K562 (cell line): ENCODE results near the gene JUN. TPM values are rescaled to one million over a fixed set of nuclear protein-coding genes. Genes with fewer than 3 reads are reported as not detected.

ENCODE experiments used
- ATF6 ChIP-seq: sonication (generic); formaldehyde crosslinking; IDR thresholded peaks from 2 replicates; pipeline ENCODE4 v1.4.0; 2020; ENCODE audit warnings: mild to moderate bottlenecking, missing genetic modification reagents
- CC2D1A ChIP-seq: fragments of 450-650 bp; IDR thresholded peaks from 2 replicates; pipeline ENCODE4 v1.6.1; 2017; ENCODE audit warnings: mild to moderate bottlenecking
- EZH2 ChIP-seq: IDR thresholded peaks from 2 replicates; pipeline ENCODE4 v1.6.1; 2012; ENCODE audit warnings: low read depth, mild to moderate bottlenecking, inconsistent platforms, low read length, borderline replicate concordance
- LEF1 ChIP-seq: fragments of 450-650 bp; IDR thresholded peaks from 2 replicates; pipeline ENCODE4 v1.6.1; 2016; ENCODE audit warnings: mild to moderate bottlenecking
- NCOA1 ChIP-seq: fragments of 450-650 bp; IDR thresholded peaks from 2 replicates; pipeline ENCODE4 v1.6.1; 2016; ENCODE audit warnings: low read depth
- PCBP1 ChIP-seq: fragments of 200-400 bp; formaldehyde crosslinking; IDR thresholded peaks from 2 replicates; pipeline ENCODE4 v1.6.1; 2018; ENCODE audit warnings: mild to moderate bottlenecking, low read depth, low read length; ENCODE audit not compliant: poor library complexity, severe bottlenecking
- RBBP5 ChIP-seq: fragments of 200-600 bp; sonication (generic); IDR thresholded peaks from 2 replicates; pipeline ENCODE4 v1.6.1; 2012; ENCODE audit warnings: borderline replicate concordance, mild to moderate bottlenecking, low read length, control low read depth, inconsistent platforms; ENCODE audit not compliant: insufficient read depth, poor library complexity, severe bottlenecking
- RBM15 ChIP-seq: fragments of 200-400 bp; formaldehyde crosslinking; IDR thresholded peaks from 2 replicates; pipeline ENCODE4 v1.6.1; 2018; ENCODE audit warnings: mild to moderate bottlenecking, low read length, moderate library complexity; ENCODE audit not compliant: insufficient read depth
- SMAD4 ChIP-seq: fragments of 250-450 bp; sonication (Bioruptor Pico); conservative IDR thresholded peaks from 2 replicates; pipeline ENCODE4 v1.8.0; 2021; ENCODE audit warnings: inconsistent platforms, mild to moderate bottlenecking, moderate library complexity
- SMC3 ChIP-seq: conservative IDR thresholded peaks from 2 replicates; pipeline ENCODE4 v1.6.1; 2011; ENCODE audit warnings: low read depth, low read length, improper control_type of control experiment; ENCODE audit not compliant: insufficient read depth
- SNRNP70 ChIP-seq: fragments of 200-400 bp; formaldehyde crosslinking; optimal IDR thresholded peaks from 2 replicates; pipeline ENCODE3; 2017; ENCODE audit warnings: low read depth, low read length
- SPI1 ChIP-seq: IDR thresholded peaks from 2 replicates; pipeline ENCODE4 v1.6.1; 2011; ENCODE audit warnings: low read depth, low read length, control low read depth, borderline replicate concordance
- SUPT5H ChIP-seq: fragments of 450-650 bp; IDR thresholded peaks from 2 replicates; pipeline ENCODE4 v1.6.1; 2016
- TCF7 ChIP-seq: sonication (generic); IDR thresholded peaks from 2 replicates; pipeline ENCODE4 v1.6.1; 2016; ENCODE audit warnings: antibody characterized with exemption, borderline replicate concordance
- ZHX1 ChIP-seq: fragments of 150-350 bp; conservative IDR thresholded peaks from 2 replicates; pipeline ENCODE4 v1.6.1; 2014; ENCODE audit warnings: low read length
- ZNF277 ChIP-seq: fragments of 250-450 bp; sonication (Bioruptor Pico); IDR thresholded peaks from 2 replicates; pipeline ENCODE4 v1.8.0; 2022; ENCODE audit warnings: inconsistent platforms, mild to moderate bottlenecking, moderate library complexity, borderline replicate concordance
- ZNF444 ChIP-seq: fragments of 250-450 bp; sonication (Bioruptor Pico); IDR thresholded peaks from 2 replicates; pipeline ENCODE4 v1.4.0; 2020; ENCODE audit warnings: mild to moderate bottlenecking, moderate library complexity
- polyA plus RNA-seq, 8 experiments: library from polyadenylated mRNA; depleted of rRNA in 4 of 8; stranded (reverse) in 5 of 8; unstranded in 3 of 8; fragments of >200 nt; fragmentation: Nextera tagmentation in 2 of 8; fragmentation: Illumina TruSeq in 1 of 8; extraction: Ambion mirVana in 2 of 8; extraction: Trizol in 1 of 8; gene quantifications; 2 replicates each; pipeline versions ENCODE4 v1.2.1 to v1.2.3, GENCODE V29; 2011 to 2014; ENCODE audit warnings: inconsistent platforms in 1 of 8, missing spikeins in 1 of 8
- total RNA-seq, 7 experiments: library from RNA; depleted of rRNA in 6 of 7; stranded (reverse); fragments of >200 nt in 6 of 7; fragmentation: Illumina TruSeq in 2 of 7; extraction: Trizol in 2 of 7; gene quantifications; 2 replicates each; pipeline versions ENCODE4 v1.2.1 to v1.2.3, GENCODE V29; 2011 to 2021; ENCODE audit warnings: low replicate concordance in 1 of 7
- TF ChIP-seq, protein P1 (sequence below), 2 experiments: fragments of 450-650 bp in 1 of 2; sonication (generic) in 1 of 2; formaldehyde crosslinking in 1 of 2; IDR thresholded peaks in 1 of 2; conservative IDR thresholded peaks in 1 of 2; 2 replicates each; pipeline versions ENCODE4 v1.6.1 to v1.8.1; 2016 to 2023; ENCODE audit warnings: mild to moderate bottlenecking in 2 of 2, moderate library complexity in 2 of 2, inconsistent platforms in 1 of 2, missing genetic modification reagents in 1 of 2
- TF ChIP-seq, protein P2 (sequence below): sonication (generic); formaldehyde crosslinking; IDR thresholded peaks from 2 replicates; pipeline ENCODE4 v1.9.0; 2022; ENCODE audit warnings: mild to moderate bottlenecking, missing genetic modification reagents

JUN gene
- total and polyA plus RNA-seq, 9 of the 15 experiments (the other 6 are each of a cell fraction or from before 2014, with no cell fraction given), result 0.32 to 23.4 (median 4.0) TPM

GRCh38 chr1:58815069-58815685 is 31.3 kb upstream of the JUN start (continued):
- TF ChIP-seq PCBP1 (no peak), ZNF277 (CRISPR knock-in tag) (no peak), SMAD4 (CRISPR knock-in tag) (peak; percentile 98), TCF7 (no peak), RBM15 (no peak), NCOA1 (0 out of 2 replicates have a peak, but pooled peaks have one; percentile 6), SNRNP70 (no peak), EZH2 (no peak), LEF1 (peak; percentile 78), ZHX1 (no peak), RBBP5 (peak; percentile 23), CC2D1A (no peak), SPI1 (peak; percentile 77), SUPT5H (no peak), SMC3 (no peak), ZNF444 (no peak), ATF6 (no peak; the same call in 1 of the 2 replicates)
- TF ChIP-seq, protein P1, sequence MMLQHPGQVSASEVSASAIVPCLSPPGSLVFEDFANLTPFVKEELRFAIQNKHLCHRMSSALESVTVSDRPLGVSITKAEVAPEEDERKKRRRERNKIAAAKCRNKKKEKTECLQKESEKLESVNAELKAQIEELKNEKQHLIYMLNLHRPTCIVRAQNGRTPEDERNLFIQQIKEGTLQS (IDR thresholded peaks at IDR 0.05), result no peak
- TF ChIP-seq, protein P1 (CRISPR knock-in tag; conservative IDR thresholded peaks at IDR 0.05), result no peak
- TF ChIP-seq, protein P2, sequence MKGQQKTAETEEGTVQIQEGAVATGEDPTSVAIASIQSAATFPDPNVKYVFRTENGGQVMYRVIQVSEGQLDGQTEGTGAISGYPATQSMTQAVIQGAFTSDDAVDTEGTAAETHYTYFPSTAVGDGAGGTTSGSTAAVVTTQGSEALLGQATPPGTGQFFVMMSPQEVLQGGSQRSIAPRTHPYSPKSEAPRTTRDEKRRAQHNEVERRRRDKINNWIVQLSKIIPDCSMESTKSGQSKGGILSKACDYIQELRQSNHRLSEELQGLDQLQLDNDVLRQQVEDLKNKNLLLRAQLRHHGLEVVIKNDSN (CRISPR knock-in tag), result no peak
